Stimulated activated CD8-positive, alpha-beta memory T cell treated with anti-CD3 and anti-CD28 coated beads, Interleukin-7, amount 100 ng/mL, for 24 hours (primary cell): Measurements from ENCODE around the gene ATG9A.

ENCODE experiments used
- DNase-seq: peaks from one replicate; pipeline ENCODE4 v3.0.0-alpha.2; 2020; ENCODE audit warnings: low read depth

Gene ATG9A

DNA sequence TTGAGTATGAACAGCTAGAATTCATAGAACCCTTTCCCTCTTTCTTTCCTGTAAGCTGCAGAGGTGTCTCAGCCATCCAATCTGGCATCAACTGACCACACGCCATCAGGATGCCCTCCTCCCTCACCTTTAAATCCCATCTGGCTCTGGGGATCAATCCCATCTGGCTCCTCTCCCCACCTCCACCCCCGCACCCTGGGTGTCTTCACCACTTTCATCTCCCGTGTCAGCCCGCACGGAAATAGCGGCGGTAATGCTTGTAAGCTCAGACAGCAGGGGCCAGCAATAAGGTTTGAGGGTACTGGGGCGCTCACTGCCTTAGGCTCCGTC is 23.1 kb upstream of the ATG9A start:
- DNase-seq: no peak

DNA sequence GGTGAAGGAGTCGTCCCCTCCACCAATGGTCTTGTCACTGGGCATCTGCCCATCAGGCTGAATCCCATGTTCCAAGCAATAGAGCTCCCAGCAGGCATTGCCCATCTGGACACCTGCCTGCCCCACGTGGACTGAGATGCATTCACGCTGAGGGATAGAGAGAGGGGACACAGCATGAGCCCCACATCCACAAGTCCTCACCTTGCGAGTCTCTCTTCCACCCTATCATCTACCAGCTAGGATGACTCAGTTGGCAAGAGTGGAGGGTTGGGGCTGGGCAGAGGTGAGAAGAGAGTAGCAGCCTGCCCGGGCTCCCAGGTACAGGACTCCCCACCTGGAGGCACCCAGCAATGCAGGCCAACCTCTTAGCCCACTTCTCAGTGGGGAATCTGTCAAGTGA is 22.6 kb upstream of the ATG9A start:
- DNase-seq: no peak

DNA sequence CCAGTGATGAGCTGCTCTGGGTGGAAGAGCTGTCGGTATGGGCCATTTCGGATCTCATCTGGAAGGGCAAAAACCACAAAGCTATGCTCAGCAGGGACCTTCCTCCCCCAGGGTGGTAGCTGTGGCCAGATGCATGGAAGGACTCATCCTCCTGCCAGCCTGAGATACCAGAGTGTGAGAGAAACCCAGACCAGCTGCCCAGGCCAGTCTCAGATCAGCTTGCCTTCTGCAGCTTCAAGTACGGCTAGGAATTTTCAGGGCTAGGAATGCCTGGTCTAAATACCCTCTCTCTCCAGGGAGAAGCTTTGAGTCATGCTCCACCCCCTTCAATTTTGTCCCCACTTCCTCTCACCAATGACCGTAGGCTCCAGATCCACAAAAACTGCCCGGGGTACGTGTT is 22.2 kb upstream of the ATG9A start:
- DNase-seq: no peak

DNA sequence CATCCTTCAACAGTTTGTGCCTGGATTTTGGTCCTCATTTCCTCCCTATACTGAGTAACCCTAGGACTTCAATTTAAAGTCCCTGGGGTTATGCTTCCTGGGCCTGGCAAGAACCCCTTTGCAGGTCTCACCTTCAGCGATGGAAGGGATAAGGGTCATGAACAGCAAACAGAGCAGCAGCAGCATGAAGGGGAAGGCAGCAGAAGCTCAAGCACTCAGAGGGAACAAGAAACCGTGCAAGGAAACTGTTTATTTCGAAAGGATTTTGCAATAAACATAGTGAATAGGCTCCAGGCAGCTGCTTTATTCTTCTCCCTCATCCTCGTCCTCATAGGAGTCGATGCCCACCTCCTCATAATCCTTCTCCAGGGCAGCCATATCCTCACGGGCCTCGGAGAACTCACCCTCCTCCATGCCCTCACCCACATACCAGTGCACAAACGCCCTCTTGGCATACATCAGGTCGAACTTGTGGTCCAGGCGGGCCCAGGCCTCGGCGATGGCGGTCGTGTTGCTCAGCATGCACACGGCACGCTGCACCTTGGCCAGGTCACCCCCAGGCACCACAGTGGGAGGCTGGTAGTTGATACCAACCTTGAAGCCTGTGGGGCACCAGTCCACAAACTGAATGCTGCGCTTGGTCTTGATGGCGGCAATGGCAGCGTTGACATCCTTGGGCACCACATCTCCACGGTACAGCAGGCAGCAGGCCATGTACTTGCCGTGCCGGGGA is 20.8 kb upstream of the ATG9A start:
- DNase-seq: no peak

DNA sequence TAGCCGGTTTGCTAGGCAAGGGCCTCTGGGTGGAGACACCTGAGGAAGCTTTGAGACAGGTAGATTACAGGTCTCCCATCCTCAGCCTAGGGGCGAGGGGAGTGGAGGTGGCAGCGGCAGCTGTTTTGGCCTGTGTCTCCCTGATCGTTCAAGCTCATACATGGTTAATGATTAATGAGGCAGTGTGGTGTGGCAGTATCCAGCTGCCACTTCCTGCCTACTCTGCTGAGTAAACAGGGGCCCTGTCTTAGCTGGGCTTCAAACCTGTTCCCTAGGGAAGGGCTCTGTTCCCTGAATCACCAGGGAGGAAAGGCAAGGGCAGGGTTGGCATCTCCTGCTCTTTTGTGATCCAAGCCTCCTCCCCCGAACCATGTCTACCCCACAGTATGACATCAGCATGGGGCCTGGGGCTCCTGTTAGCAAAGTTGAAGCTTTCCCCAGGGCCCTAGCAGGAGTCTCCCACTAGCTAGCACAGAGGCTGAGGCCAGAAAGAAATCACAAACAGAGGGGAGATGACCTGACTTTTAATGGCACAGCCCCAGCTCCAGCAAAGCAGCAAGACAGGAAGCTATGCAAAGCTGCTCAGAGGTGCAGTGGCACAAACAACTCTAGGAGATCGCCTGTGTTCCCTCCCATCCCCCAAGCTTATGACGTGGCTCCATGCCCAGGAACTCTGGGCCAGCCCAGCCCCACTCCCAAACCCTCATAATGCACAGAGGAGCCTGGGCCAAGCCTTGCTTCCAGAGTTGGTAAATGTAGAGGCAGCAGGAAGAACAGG is 20.0 kb upstream of the ATG9A start:
- no peak for DNase-seq

DNA sequence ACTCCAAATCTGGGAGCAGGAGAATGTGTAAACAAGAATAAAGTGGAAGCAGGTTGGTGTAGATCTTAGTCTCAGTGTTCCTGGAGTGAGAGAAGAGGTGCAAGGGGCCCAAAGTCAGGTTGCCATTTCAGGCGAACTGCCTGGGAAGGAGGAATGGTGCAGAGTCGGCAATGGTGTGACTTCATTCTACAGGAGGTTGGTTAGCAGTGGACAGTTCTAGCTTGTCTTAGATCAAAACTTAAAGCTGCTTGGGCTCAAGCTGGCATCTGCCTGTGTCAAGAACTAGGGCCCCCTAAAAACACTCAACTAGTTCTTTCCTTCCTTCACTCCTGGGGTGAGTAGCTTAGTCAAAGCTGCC is 19.4 kb upstream of the ATG9A start:
- no peak for DNase-seq

DNA sequence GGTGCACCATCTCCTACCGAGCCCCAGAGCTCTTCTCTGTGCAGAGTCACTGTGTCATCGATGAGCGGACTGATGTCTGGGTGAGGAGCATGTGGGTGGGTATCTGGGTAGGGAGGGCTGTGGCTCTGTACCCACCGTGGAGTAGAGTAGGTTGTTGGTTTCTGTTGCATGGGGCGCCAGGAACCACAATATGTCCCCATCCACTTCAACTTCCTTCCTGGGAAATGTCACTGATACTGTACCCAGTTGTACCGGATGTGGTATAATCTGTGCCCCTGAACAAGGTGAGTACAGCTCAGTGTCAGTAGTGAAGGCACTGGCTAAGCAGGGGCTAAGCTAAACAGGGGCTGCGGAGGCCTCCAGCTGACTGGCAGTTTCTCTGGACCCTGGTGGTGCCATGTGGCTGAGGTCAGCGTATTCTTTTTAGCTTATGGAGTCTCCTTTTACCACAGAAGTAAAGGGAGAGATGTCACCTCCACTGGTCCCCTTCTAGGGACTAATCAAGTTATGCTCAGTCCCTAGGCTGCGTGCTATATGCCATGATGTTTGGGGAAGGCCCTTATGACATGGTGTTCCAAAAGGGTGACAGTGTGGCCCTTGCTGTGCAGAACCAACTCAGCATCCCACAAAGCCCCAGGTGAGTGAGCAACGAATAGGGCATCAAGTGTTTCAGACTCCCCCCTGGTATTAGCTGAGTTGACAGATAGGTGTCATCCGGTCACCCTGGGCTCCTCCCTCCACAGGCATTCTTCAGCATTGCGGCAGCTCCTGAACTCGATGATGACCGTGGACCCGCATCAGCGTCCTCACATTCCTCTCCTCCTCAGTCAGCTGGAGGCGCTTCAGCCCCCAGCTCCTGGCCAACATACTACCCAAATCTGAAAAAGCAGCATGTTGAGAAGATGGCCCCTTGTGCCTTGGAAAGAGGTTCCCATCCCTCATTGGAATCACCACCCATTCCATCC is 18.5 kb upstream of the ATG9A start:
- peak; percentile 30 for DNase-seq

DNA sequence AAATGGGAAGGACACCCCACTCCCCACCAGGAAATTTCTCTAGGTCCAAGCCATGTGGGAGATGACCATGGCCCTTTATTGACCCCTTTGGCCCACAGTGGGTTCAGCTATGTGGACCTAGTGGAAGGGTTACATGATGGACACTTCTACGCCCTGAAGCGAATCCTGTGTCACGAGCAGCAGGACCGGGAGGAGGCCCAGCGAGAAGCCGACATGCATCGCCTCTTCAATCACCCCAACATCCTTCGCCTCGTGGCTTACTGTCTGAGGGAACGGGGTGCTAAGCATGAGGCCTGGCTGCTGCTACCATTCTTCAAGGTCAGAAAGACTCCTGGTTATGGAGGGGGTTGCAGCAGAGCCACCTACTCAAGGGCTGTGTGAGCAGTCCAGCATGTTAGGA is 17.1 kb upstream of the ATG9A start:
- DNase-seq: no peak

DNA sequence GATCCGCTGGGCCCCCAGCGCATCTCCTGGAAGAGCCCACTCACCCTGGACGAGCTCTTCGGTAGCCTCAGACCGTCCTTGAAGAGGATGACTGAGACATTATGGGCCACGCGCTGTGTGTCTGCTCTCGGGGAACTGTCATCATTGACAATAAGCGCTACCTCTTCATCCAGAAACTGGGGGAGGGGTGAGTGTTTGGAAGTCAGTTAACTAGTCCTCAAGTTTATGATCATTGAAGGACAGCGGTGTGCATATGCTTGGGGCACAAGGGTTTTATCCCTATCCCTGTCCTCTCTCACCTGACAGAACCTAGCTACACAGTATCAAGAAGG is 16.4 kb upstream of the ATG9A start:
- no peak for DNase-seq

DNA sequence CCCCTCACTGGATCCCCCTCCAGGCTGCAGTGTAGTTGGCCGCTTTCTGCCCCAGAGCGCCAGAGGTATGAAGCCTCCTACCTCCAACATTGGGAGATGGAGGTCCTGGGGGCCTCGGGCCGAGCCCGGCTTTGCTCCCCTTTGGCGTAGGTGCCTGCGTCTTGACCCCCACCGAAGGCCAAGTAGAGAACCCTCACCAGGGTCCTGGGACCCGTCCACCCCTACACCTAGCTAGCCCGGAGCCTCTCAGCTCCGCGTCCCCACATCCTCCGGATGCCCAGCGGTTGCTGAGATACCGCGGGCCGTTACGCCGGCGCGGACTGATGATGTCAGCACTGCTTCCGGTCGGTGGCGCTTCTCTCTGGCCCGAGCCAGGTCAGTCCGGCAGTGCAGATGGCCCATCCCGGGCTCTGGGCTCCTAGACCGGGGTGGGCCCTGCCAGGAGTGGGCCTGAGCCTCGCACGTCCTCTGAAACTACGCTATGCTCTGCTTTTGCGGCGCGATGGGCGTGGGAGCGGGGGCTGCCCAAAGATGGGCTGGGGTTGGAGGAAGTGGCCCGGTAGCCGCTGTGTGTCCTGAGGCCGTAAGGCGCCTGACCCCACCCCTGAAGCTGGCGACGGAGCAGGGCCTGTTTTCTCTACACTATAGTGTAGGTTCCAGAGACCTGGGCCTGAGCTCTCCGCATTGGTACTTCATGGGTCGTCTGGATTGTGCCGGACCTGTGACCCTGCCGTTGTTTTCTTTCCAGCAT is 15.9 kb upstream of the ATG9A start, which contains the start of the genes GLB1L and STK16:
Gene GLB1L (minus strand): TSS at position 297 of the 751 bp plus-strand sequence. CDS start 1,871 bp downstream, outside the sequence.
Gene STK16 (plus strand): TSS at position 332 of the 751 bp plus-strand sequence. CDS start 521 bp downstream, outside the sequence.
- peak; percentile 86 for DNase-seq

DNA sequence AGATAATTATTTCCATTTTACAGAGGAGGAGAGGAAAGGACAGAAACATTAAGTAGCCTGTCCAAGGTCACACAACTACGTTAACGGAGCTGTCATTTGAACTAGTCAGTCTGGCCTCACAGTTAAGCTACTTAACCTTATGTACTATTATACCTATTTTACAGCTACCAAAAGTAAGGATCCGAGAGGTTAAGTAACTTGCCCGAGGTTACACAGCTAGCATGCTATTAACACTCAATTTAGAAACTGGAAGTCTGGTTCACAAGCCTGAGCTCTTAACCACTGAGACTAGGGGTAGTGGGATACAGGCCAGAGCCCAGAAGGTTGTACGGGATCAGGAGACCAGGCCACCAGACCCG is 15.3 kb upstream of the ATG9A start:
- DNase-seq: no peak

DNA sequence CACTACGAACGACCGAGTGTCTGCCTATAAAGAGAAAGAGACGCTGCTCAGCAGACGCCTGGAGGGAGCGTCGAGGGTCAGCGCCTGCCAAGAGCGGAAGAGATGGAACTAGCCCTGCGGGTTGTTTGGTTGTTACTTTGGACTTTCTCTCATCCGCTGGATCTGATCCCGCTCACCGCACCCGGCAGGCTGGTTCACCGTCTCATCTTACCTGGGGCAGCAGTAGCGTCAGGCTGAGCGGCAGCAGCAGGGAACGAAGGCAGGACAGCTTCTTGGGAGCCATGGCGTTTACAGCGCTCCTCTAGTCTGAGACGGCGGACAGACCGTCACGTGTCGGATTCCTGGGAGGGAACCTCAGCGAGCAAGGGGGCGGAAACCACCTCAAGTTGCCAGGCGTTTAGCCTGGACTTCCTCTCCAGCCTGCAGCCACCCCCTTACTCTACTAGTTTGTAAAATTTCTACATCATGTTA is 13.9 kb upstream of the ATG9A start:
- no peak for DNase-seq

DNA sequence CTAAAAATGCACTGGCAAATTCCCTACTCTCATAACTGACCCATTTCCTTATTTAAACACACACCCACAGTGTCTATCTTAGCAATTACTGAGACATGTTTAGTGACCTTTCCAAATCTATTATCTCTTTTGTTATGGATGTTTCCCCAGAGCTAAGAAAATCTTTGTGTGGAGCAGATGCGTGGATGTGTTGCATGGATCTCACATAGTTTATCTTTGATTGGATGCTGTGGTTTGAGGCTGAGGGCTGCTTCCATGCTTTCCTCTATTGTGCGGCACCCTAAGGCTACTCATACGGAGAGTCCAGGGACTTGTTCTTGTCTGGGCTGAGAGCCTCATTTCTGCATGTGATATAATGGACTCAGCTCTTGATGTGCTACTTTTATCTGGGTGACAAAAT is 4.9 kb upstream of the ATG9A start:
- DNase-seq: no peak

DNA sequence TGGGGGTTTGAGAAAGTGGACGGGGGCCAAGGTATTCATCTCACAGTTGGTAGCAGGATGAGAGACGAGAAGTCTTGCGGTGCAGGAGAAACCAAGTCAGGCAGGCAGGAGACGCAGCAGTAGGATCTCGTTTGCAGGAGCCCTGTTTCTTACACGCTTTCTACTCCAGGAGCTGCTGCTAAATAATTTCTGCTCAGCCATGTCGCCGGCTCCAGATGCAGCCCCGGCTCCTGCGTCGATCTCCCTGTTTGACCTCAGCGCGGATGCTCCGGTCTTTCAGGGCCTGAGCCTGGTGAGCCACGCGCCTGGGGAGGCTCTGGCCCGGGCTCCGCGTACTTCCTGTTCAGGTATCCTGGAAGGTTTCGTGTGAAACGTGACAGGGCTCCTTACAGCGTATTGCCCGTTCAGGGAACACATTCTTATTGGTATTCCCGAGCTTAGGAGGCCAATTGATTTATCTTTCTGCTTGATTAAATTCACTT is 664 bp upstream of the ATG9A start:
- DNase-seq: no peak

DNA sequence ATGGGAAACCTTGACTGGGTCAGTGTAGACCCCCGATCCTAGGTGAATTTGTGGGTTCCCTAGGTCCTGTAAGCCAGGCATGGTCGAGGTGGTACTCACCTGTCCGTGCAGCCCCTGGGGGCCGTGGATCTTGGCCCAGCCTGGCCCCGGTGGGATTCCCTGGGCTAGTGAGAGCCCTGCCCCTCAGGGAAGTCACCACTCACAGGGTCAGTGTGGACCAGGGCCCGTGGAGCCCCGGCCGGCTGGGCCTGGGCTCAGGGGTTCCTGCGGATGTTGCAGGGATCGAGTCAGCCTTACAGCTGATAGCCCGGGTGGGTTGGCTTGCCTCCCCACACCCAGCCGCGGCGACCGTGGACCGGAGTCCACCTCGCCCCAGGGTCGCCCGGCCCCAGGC is 528 bp downstream of the ATG9A start:
- no peak for DNase-seq

DNA sequence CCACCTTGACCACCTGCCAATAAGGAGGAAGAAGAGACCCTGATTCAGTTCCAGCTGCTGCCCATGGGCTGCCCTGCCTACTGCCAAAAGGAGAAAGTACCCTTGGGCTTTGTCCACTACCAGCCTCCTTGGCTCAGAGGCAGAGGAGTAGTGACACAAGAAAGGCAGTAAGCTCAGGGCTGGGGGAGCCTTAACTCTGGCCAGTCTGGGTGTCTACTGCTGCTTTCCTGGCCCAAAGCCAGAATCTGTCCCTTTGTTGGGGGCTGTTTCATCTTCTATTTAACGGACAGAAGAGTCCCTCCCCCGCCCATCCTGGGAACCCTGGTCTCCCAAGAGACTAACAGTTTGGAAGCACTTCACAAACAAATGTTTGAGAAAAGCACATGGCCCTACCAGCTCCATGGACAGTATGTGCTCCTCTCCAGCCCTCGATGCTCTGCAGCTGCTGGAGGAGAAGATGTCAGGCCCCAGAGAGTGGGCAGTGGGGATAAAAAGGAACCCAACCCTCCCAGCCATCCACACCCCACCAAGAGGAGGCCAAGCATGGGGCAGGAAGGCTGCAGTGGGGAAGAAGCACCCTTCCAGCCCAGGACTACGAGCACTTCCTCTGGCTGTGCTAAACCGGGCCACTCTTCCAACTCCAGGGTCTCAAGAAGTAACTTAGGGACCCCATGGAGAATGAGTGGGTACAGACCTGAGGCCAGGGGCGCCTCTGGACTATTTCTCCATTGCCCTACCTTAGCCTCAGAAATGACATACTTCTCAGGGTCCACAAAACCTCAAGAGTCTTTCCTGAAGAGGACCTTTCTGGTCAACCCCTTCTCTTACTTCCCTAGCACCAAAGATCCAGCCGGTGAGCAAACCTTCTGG is 1.2 kb downstream of the ATG9A start:
- no peak for DNase-seq

DNA sequence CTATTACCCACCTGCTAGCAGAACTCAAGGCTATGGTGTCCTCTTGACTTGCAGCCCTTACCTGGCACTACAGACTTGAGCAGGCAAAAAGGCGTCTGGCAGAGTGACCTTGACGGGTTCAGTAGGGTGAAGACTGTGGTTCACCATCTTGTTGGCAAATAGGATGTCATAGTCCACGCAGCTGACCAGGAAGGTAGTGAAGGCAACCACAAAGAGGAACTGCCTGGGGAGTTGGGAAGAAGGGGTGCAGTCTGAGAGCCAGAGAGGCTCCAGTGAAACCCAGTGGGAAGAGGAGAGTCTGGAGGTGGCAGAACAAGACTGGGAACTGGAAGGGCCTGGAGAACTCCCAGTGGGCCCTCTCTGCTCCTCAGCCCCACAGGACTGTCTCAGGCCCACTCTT is 4.1 kb downstream of the ATG9A start:
- DNase-seq: no peak

DNA sequence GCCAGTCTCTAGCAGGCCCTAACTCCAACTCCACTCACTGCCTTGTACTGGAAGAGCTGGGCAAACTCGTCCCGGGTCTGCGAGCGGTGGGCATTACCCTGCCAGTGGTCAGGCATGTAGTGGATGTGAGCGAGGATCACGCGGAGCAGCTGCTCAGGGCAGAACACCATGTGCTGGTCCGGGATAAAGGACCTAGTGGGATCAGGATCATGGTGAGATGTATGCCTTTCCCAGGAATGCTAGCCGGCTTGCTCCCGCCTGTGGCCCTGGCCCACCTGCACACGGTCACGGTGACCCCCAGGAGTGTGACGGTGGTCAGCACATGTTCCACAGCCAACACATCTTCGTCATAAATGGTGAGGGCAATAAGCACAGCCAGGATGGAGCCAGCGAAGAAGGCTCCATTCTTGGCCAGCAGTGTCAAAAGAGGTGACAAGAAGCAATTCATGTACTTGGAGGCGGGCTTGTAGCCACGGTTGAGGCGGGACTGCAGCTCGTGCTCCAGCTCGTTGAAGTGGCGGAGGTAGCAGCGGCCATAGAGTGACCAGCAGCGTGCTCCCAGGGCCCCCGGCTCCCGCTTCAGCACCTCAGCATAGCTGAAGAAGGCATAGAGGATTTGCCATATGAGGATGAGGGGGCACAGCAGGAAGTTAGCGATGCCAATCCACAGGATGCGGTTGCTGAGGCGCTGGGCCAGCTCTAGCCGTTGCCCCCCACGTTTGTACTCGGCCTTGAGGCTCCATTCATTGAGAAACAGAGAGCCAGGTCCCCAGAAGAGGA is 5.4 kb downstream of the ATG9A start:
- DNase-seq: no peak

DNA sequence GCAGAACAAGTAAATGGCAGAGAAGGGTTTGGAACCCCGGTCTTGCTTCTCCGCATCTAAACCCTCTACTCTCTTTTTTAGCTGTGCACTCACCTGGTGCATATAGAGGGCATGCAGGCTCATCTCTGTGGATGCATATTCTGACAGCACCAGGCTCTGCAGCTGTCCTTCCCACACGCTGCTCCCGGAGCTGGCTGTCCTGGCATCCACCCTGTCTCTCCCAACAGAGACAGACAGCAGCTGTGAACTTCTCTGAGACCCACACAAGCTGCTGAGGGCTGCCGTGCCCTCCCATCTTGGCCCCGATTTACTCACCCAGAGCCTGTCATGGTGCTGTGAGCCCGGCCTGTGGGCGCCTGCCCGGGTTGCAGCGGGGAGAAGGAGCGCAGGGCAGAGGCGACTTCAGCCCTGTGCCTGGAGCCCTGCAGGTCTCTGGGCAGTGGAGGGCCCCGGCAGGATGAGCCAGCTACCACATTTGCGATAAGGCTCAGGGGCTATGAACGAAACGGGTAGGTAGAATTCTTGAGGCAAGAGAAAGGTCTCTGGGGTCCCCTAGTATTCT is 7.4 kb downstream of the ATG9A start:
- no peak for DNase-seq
